Caco-2 (cell line): ENCODE data around the gene PCCB. TPM values are rescaled to one million over a fixed set of nuclear protein-coding genes. Genes with fewer than 3 reads are reported as not detected.

Experiments
- BruUV-seq: library from RNA; stranded (reverse); fragments of 400-500 nt; replicated peaks from 2 replicates; lab custom pipeline; 2021; lab: Mats Ljungman, UMichigan
- CTCF ChIA-PET: fragments of 300-600 bp; sonication (Branson Sonifier 250); formaldehyde crosslinking; loops from one replicate; lab custom pipeline; 2022; ENCODE audit warnings: antibody characterized with exemption; lab: Charles Lee
- POLR2A ChIA-PET: fragments of 300-600 bp; sonication (Branson Sonifier 250); formaldehyde crosslinking; loops from one replicate; lab custom pipeline; 2022; ENCODE audit warnings: antibody characterized with exemption; lab: Charles Lee
- DNase-seq, 2 experiments: peaks; one replicate each; pipeline versions ENCODE4 v3.0.0 to v3.0.0-alpha.2; 2020 to 2022
- H3K27me3 ChIP-seq: replicated peaks from 2 replicates; pipeline ENCODE4 v1.6.0; 2011; ENCODE audit warnings: low read length; ENCODE audit not compliant: control insufficient read depth, insufficient read depth
- H3K36me3 ChIP-seq: 2 replicates; pipeline ENCODE4 v1.5.1; 2011; ENCODE audit warnings: low read length; ENCODE audit not compliant: control insufficient read depth, insufficient read depth
- H3K4me1 ChIP-seq: fragments of 250-450 bp; sonication (Bioruptor Pico); 2 replicates; pipeline ENCODE4 v1.5.1; 2020; ENCODE audit warnings: mild to moderate bottlenecking
- H3K4me3 ChIP-seq: 2 replicates; pipeline ENCODE4 v1.5.1; 2011; ENCODE audit warnings: low read depth, mild to moderate bottlenecking, control low read depth, low read length
- H3K9me3 ChIP-seq: fragments of 250-450 bp; sonication (Bioruptor Pico); 2 replicates; pipeline ENCODE4 v1.5.1; 2020; ENCODE audit warnings: mild to moderate bottlenecking, moderate library complexity
- H3K27ac Mint-ChIP-seq: one replicate; pipeline ENCODE4 v1.8.0; 2022; ENCODE audit warnings: mixed read lengths; ENCODE audit not compliant: unreplicated experiment
- H3K27me3 Mint-ChIP-seq: one replicate; pipeline ENCODE4 v1.8.0; 2022; ENCODE audit warnings: mixed read lengths; ENCODE audit not compliant: insufficient read depth, unreplicated experiment
- H3K36me3 Mint-ChIP-seq: one replicate; pipeline ENCODE4 v1.8.0; 2022; ENCODE audit warnings: mild to moderate bottlenecking, mixed read lengths; ENCODE audit not compliant: insufficient read depth, unreplicated experiment
- H3K4me1 Mint-ChIP-seq: one replicate; pipeline ENCODE4 v1.8.0; 2022; ENCODE audit warnings: low read depth, mixed read lengths; ENCODE audit not compliant: unreplicated experiment
- H3K4me3 Mint-ChIP-seq: one replicate; pipeline ENCODE4 v1.8.0; 2022; ENCODE audit warnings: mild to moderate bottlenecking, moderate library complexity, mixed read lengths; ENCODE audit not compliant: unreplicated experiment
- H3K9me3 Mint-ChIP-seq: one replicate; pipeline ENCODE4 v1.8.0; 2022; ENCODE audit warnings: mixed read lengths; ENCODE audit not compliant: unreplicated experiment
- CTCF ChIP-seq, 2 experiments: fragments of 200-600 bp in 1 of 2; IDR thresholded peaks; 1 replicate in 1 of 2; 2 replicates in 1 of 2; pipeline versions ENCODE4 v1.5.1 to v1.8.0; 2011 to 2022; ENCODE audit warnings: antibody characterized with exemption in 1 of 2, control low read depth in 1 of 2, inconsistent platforms in 1 of 2, low read depth in 1 of 2, low read length in 1 of 2, mild to moderate bottlenecking in 1 of 2, moderate library complexity in 1 of 2; ENCODE audit not compliant: insufficient read depth in 1 of 2, severe bottlenecking in 1 of 2, unreplicated experiment in 1 of 2
- intact Hi-C: fragments of 100-400 bp; cut with micrococcal nuclease; formaldehyde crosslinking; loops from one replicate; pipeline ENCODE4 v1.10.0; 2022; ENCODE audit not compliant: unreplicated experiment
- total RNA-seq: library from RNA; stranded (reverse); gene quantifications from 2 replicates; pipeline ENCODE4 v1.2.3, GENCODE V29; 2022

Gene PCCB
- total RNA-seq, 1 experiment from 2014 or later: 45.5 TPM

GRCh38 chr3:136346486-136346885 is 96.3 kb downstream of the PCCB start:
- no peaks in the 10 kb centered on the region for H3K9me3 ChIP-seq
- H3K36me3 ChIP-seq: no peaks in the 10 kb centered on the region; the same call in 1 of the 2 replicates
- no peaks in the 10 kb centered on the region for H3K27me3 ChIP-seq
- intact Hi-C loops: loop anchor here (10.0 kb wide), 1 partner anchor 152 kb away; the partner anchor contains the start of gene MSL2
- ChIA-PET CTCF (no interaction called here), POLR2A (no interaction called here)
- no peaks in the 10 kb centered on the region for H3K27me3 Mint-ChIP-seq
- no peaks in the 10 kb centered on the region for H3K4me1 Mint-ChIP-seq
- no peaks in the 10 kb centered on the region for H3K9me3 Mint-ChIP-seq
- no peak overlapping the region for H3K4me3 ChIP-seq
- H3K27ac Mint-ChIP-seq: no peak overlapping the region
- peaks cover 14% of the 10 kb centered on the region for H3K36me3 Mint-ChIP-seq
- no peak for TF ChIP-seq CTCF (IDR thresholded peaks at IDR 0.05; ENCODE audit: insufficient read depth in 1 of 2, low read depth in 1 of 2, low read length in 1 of 2, severe bottlenecking in 1 of 2, unreplicated experiment in 1 of 2)
- DNase-seq: no peak
- peaks cover 9% of the 10 kb centered on the region for H3K4me1 ChIP-seq
- BruUV-seq: no TSS peak
- no peak overlapping the region for H3K4me3 Mint-ChIP-seq

GRCh38 chr3:136350132-136350531 is 100.0 kb downstream of the PCCB start:
- Histone ChIP-seq H3K4me3 (no peak overlapping the region), H3K27me3 (no peaks in the 10 kb centered on the region), H3K4me1 (0 out of 2 replicates have a peak, but pooled peaks cover 3% of the 10 kb centered on the region), H3K36me3 (no peaks in the 10 kb centered on the region; the same call in 1 of the 2 replicates), H3K9me3 (no peaks in the 10 kb centered on the region)
- H3K4me3 Mint-ChIP-seq: no peak overlapping the region
- CTCF ChIA-PET: no interaction called here
- H3K4me1 Mint-ChIP-seq: peaks cover 7% of the 10 kb centered on the region
- POLR2A ChIA-PET: no interaction called here
- no peak overlapping the region for H3K27ac Mint-ChIP-seq
- intact Hi-C loops: no loop called here
- no TSS peak for BruUV-seq
- H3K9me3 Mint-ChIP-seq: no peaks in the 10 kb centered on the region
- DNase-seq: no peak
- peaks cover 12% of the 10 kb centered on the region for H3K36me3 Mint-ChIP-seq
- no peaks in the 10 kb centered on the region for H3K27me3 Mint-ChIP-seq
- TF ChIP-seq CTCF (IDR thresholded peaks at IDR 0.05; ENCODE audit: insufficient read depth in 1 of 2, low read depth in 1 of 2, low read length in 1 of 2, severe bottlenecking in 1 of 2, unreplicated experiment in 1 of 2): no peak

- peaks cover 16% of the 10 kb centered on the region for H3K36me3 Mint-ChIP-seq
- CTCF ChIA-PET: no interaction called here
- POLR2A ChIA-PET: no interaction called here
Measured at GRCh38 chr3:136350557-136350956, 100.4 kb downstream of the PCCB start.

More at GRCh38 chr3:136350557-136350956, 100.4 kb downstream of the PCCB start:
- intact Hi-C loops: no loop called here
- H3K27me3 ChIP-seq: no peaks in the 10 kb centered on the region
- Mint-ChIP-seq H3K27me3 (no peaks in the 10 kb centered on the region), H3K9me3 (no peaks in the 10 kb centered on the region), H3K4me3 (no peak overlapping the region), H3K4me1 (peaks cover 7% of the 10 kb centered on the region), H3K27ac (no peak overlapping the region)
- no peak overlapping the region for H3K4me3 ChIP-seq
- BruUV-seq: no TSS peak
- DNase-seq: no peak
- no peak for TF ChIP-seq CTCF (IDR thresholded peaks at IDR 0.05; ENCODE audit: insufficient read depth in 1 of 2, low read depth in 1 of 2, low read length in 1 of 2, severe bottlenecking in 1 of 2, unreplicated experiment in 1 of 2)
- 0 out of 2 replicates have a peak, but pooled peaks cover 3% of the 10 kb centered on the region for H3K4me1 ChIP-seq
- no peaks in the 10 kb centered on the region; the same call in 1 of the 2 replicates for H3K36me3 ChIP-seq
- H3K9me3 ChIP-seq: no peaks in the 10 kb centered on the region
